Measurements from ENCODE around the gene NOSTRIN. TPM values are rescaled to one million over a fixed set of nuclear protein-coding genes. Genes with fewer than 3 reads are reported as not detected.
A peak's percentile ranks its signal among the peaks of the same experiment; 100 is the strongest.

Gene NOSTRIN, protein sequence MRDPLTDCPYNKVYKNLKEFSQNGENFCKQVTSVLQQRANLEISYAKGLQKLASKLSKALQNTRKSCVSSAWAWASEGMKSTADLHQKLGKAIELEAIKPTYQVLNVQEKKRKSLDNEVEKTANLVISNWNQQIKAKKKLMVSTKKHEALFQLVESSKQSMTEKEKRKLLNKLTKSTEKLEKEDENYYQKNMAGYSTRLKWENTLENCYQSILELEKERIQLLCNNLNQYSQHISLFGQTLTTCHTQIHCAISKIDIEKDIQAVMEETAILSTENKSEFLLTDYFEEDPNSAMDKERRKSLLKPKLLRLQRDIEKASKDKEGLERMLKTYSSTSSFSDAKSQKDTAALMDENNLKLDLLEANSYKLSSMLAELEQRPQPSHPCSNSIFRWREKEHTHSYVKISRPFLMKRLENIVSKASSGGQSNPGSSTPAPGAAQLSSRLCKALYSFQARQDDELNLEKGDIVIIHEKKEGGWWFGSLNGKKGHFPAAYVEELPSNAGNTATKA
- 100 to 1,000 TPM in 1 of 4 donors, 10 to 100 TPM in 3; 16.3 to 197 (median 70.6) TPM for total RNA-seq

DNA sequence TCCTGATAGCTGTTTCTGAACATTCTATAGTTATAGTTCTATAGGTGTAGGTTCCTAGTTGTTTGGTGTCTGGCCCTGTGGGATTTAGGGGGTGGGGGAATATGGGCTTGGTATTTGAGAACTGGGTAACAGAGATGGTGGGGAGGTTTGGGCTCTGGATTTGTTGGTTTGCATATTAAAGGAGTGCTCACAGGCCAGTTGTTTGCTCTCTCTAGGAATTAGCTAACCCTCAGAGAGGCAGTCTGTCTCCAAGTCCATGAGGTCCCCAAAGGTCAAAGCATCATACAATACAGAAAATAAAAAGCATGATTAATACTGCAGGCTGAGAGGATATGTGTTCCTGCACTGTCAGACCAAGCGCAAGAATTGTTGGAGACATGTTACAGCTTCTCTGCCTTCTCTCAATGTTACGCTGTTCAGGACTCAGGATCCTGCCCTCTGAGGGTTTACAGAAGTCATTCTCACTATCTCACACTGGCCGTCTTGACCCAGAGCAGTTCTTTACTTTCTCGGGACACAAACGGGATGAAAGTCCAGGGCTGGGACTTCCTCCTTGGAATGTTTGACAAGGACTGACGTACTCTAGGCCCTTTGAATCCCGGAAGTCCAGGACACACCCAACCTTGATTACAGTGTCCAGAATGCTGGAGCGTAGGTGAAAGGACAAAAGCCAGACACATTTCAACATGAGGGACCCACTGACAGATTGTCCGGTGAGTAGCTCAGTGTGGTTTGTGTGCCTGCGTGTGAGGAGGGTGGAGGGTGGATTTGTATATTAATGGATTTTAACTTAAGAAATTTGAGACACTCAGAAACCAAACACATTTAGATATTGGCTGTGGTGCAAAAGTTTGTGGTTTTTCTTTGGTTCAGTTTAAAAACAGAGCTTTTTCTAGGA lies at the start of gene NOSTRIN:
Gene NOSTRIN, plus strand, starts transcription at position 677 of the 898 bp plus-strand sequence. Its CDS starts 10 bp downstream, at position 687.
- no peak for DNase-seq (ENCODE audit: low spot score)
- TF ChIP-seq, protein P1, sequence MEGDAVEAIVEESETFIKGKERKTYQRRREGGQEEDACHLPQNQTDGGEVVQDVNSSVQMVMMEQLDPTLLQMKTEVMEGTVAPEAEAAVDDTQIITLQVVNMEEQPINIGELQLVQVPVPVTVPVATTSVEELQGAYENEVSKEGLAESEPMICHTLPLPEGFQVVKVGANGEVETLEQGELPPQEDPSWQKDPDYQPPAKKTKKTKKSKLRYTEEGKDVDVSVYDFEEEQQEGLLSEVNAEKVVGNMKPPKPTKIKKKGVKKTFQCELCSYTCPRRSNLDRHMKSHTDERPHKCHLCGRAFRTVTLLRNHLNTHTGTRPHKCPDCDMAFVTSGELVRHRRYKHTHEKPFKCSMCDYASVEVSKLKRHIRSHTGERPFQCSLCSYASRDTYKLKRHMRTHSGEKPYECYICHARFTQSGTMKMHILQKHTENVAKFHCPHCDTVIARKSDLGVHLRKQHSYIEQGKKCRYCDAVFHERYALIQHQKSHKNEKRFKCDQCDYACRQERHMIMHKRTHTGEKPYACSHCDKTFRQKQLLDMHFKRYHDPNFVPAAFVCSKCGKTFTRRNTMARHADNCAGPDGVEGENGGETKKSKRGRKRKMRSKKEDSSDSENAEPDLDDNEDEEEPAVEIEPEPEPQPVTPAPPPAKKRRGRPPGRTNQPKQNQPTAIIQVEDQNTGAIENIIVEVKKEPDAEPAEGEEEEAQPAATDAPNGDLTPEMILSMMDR (IDR thresholded peaks at IDR 0.05), result no peak
- peak; percentile 59 for ATAC-seq (ENCODE audit: low FRiP score)

DNA sequence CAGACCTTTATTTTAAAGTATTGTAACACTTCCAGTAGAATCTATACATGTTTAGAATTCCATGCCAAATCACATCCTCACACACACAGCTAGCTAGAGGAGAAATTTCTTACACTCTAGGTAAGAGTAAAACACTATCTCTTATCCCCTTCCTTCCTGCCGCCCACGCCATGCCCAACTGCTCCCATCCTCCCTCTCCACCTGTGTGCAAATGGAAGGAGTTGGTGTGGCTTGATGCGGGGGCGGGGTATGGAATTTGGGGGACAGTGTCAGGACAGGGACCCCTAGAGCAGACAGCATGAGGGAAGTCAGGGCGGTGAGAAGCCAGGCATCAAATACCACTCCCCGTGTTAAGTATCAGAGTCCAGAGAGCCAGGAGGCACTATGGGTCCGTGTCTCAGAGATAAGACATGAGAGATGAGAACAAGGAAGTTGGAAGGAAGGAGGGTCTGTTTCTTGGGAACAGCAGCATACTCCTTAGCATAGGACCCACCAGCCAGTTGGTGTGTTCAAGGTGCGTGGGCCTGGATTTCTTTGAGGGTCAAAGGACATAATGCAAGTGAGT lies 48.6 kb upstream of the NOSTRIN start:
- ATAC-seq (ENCODE audit: low FRiP score), result no peak
- TF ChIP-seq, protein P1 (IDR thresholded peaks at IDR 0.05), result no peak
- DNase-seq (ENCODE audit: low spot score), result no peak

GRCh38 chr2:168757223-168757622 lies 45.2 kb upstream of the NOSTRIN start:
- TF ChIP-seq, protein P1 (IDR thresholded peaks at IDR 0.05), result no peak
- ATAC-seq (ENCODE audit: low FRiP score) (no peak), DNase-seq (ENCODE audit: low spot score) (no peak)

DNA sequence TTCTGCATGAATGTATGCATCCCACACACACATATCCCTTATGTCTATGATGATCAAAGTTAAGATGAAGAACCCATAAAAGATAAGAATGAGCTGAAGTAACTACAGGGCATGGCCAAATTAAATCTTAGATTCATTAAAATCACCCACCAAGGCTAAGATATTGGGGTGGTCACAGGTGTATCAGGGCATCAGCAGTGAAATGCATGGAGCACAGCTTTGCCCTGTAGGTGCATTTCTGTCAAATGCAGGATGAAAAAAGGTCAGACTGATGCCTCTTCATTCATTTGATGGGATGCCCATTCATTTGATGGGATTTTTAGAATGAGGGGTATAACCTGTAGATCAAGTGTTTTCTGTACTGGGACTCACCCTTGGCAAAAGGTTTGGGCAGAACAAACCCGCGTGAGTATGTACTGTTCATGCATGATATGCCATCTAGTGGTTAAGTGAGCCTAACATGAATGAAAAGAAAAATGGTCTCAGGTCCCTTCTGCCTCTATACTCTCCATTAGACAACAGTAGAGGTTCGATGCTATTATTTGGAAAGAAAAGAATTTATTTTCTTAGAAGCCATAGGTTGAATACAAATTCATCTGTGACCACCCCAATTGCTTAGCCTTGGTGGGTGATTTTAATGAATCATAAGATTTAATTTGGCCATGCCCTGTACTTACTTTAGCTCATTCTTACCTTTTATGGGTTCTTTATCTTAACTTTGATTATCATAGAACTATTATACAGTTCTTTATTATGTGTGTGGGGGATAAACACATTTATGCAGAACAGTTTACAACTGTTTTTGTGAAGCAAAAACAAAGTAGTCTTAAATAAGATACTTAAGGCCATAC lies 43.2 kb upstream of the NOSTRIN start:
- no peak for DNase-seq (ENCODE audit: low spot score)
- TF ChIP-seq, protein P1 (IDR thresholded peaks at IDR 0.05), result no peak
- peak; percentile 74 for ATAC-seq (ENCODE audit: low FRiP score)

- DNase-seq (ENCODE audit: low spot score), result no peak
- no peak for ATAC-seq (ENCODE audit: low FRiP score)
Measured at GRCh38 chr2:168765401-168765800, 37.0 kb upstream of the NOSTRIN start.

More at GRCh38 chr2:168765401-168765800, 37.0 kb upstream of the NOSTRIN start:
- TF ChIP-seq, protein P1 (IDR thresholded peaks at IDR 0.05), result no peak
